Keratinocyte (primary cell): ENCODE results near the gene TMEFF2.

ENCODE experiments used
- CTCF ChIP-seq, 3 experiments: IDR thresholded peaks in 1 of 3; conservative IDR thresholded peaks in 1 of 3; optimal IDR thresholded peaks in 1 of 3; 2 replicates in 2 of 3; 3 replicates in 1 of 3; pipeline versions ENCODE3 to v1.5.1; 2011; ENCODE audit warnings: low read length in 3 of 3, mild to moderate bottlenecking in 3 of 3, moderate library complexity in 2 of 3, control low read depth in 1 of 3, inconsistent platforms in 1 of 3; ENCODE audit not compliant: insufficient read depth in 2 of 3; ENCODE audit errors: extremely low read depth in 1 of 3
- EZH2 ChIP-seq: IDR thresholded peaks from one replicate; pipeline ENCODE4 v1.6.1; 2012; ENCODE audit warnings: inconsistent platforms, mild to moderate bottlenecking, low read length, moderate library complexity

DNA sequence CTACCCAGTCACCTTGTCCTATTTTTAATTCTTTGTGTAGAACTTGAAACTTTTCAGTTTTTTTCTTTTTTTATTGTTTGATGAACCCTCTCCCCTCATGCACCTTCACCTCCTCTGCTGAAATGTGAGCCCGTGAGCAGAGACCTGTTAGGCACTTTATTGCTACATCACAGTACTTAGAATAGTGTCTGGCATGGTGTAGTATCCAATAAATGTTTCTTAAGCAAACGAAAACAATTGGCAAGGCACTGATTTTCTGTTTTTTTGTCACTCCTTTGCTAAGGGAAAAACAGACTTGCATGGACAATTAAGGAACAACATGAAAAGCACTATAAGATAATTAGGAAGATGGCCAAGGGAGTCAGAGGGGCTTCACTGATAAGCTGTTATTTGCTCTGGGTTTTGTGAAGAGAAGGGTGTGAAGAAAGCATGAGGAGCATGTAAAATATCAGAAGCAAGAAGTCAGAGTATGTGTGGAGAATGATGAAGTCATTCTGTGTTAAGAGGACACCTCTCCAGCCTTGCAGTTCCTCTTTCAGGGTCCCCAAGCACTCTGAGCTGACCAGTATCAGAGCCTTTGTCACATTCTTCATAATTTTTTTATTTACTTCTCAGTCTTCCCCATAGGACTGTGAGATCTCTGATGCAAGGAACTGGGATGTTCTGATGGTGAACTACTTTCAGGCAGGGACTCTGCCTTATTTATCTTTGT, 248.1 kb downstream of the TMEFF2 start:
- TF ChIP-seq CTCF (optimal IDR thresholded peaks at IDR 0.05 in 1 of 3, IDR thresholded peaks at IDR 0.05 in 1 of 3, conservative IDR thresholded peaks at IDR 0.05 in 1 of 3; ENCODE audit: extremely low read depth in 1 of 3, insufficient read depth in 2 of 3, low read length in 3 of 3) (no peak), EZH2 (no peak)
